ENCODE measurements around the gene C4A. TPM values are rescaled to one million over a fixed set of nuclear protein-coding genes. Genes with fewer than 3 reads are reported as not detected.

Gene C4A
- total and polyA plus RNA-seq, 2 of the 4 experiments (the other 2 are of a cell fraction), result 0.90 to 3.8 TPM

DNA sequence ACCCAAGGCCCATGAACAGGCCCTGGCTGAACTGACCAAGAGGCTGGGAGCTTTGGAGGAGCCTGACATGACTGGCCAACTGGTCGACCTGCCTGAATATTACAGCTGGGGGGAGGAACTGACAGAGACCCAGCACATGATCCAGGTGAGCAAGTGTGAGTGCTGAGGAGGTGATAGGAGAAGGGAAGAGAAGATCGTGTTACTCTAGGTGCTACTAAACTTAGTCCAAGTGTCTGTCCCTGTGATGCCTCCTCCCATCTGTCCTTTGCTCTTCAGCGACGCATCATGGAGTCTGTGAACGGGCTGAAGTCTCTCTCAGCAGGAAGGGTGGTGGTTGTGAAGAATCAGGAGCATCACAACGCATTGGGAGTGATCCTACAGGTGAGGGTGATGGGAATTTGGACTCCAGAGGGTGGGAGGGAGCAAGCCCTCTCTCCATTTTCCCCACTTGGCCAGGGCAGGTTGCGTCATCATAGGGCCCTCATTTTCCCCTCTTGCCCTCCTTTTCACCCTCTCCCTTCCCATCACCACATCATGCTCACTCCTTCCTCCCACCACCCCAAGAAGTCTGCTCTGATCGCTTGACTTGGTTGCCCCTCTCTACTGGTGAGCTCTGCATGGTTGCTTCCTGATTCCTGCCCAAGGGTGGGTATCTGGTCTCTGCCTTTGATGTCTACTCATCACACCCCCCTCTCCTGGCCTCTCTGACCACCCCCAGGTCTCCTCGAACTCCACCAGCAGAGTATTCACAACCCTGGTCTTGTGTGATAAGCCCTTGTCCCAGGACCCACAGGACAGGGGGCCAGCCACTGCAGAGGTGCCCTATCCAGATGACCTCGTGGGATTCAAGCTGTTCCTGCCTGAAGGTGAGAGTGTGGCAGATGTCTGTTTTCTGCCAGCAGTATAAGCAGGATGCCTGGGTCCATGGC lies 14.6 kb upstream of the C4A start:
- ChIA-PET CTCF (no interaction called here), POLR2A (ENCODE audit: unreplicated experiment) (no interaction called here)
- H3K4me2 ChIP-seq (ENCODE audit: low read depth, low read length), result no peak overlapping the region
- H4K5ac ChIP-seq (ENCODE audit: low read depth, low read length), result no peak overlapping the region
- H2AK5ac ChIP-seq (ENCODE audit: low read depth, low read length), result no peak overlapping the region
- DNase-seq (no peak), ATAC-seq (ENCODE audit: low read depth) (no peak)
- dilution Hi-C loops (cut with HindIII; ENCODE audit: low sequenced_read_pairs, unreplicated experiment) (no loop called here), intact Hi-C loops (cut with micrococcal nuclease) (no loop called here), in situ Hi-C loops (cut with MboI; ENCODE audit: low sequenced_read_pairs) (no loop called here)
- no peak overlapping the region for H2BK15ac ChIP-seq (ENCODE audit: low read depth, low read length)
- H3K18ac ChIP-seq (ENCODE audit: low read depth, low read length), result no peak overlapping the region
- H3K56ac ChIP-seq (ENCODE audit: extremely low read depth, insufficient read depth, low read length), result no peak overlapping the region; the same call in 1 of the 2 replicates
- no peak overlapping the region for H2AK9ac ChIP-seq (replicated peaks; ENCODE audit: low read depth, low read length, poor library complexity)
- H3K27ac ChIP-seq (ENCODE audit: insufficient read depth, low read length), result no peak overlapping the region
- no peak overlapping the region for H2BK20ac ChIP-seq (ENCODE audit: low read depth, low read length)
- H4K20me1 ChIP-seq (ENCODE audit: insufficient read depth, low read length), result no peaks in the 10 kb centered on the region
- no peaks in the 10 kb centered on the region for H3K9me3 ChIP-seq (ENCODE audit: control insufficient read depth, insufficient read depth, low read length)
- no peaks in the 10 kb centered on the region for H3K27me3 ChIP-seq (ENCODE audit: control insufficient read depth, insufficient read depth, low read length)
- H3K36me3 ChIP-seq (ENCODE audit: control insufficient read depth, insufficient read depth, low read length), result peaks cover 67% of the 10 kb centered on the region
- BruUV-seq (replicated peaks), result no TSS peak
- H3K23ac ChIP-seq (ENCODE audit: low read depth, low read length), result no peak overlapping the region
- H3K4me3 ChIP-seq (ENCODE audit: insufficient read depth, low read depth, low read length), result no peak overlapping the region
- no peak overlapping the region for H3K14ac ChIP-seq (replicated peaks; ENCODE audit: low read depth, low read length)
- H2BK120ac ChIP-seq (ENCODE audit: low read depth, low read length), result no peak overlapping the region
- H4K8ac ChIP-seq (ENCODE audit: low read depth in 2 of 2, low read length in 2 of 2), result no peak overlapping the region
- WGBS, 2 experiments (ENCODE audit: extremely low coverage in 2 of 2, insufficient read length in 1 of 2), result no CpG with 5 or more reads among the region's 10 CpGs
- H3K9me1 ChIP-seq (ENCODE audit: insufficient read depth, low read length), result peaks cover 3% of the 10 kb centered on the region; the same call in 1 of the 2 replicates
- no peak overlapping the region for H2BK5ac ChIP-seq (ENCODE audit: low read depth, low read length, poor library complexity, severe bottlenecking)
- no peak overlapping the region for H4K91ac ChIP-seq (ENCODE audit: insufficient read depth, low read depth, low read length)
- H3K79me1 ChIP-seq (ENCODE audit: low read depth in 1 of 2, low read length in 2 of 2), result peaks cover 10 to 31% of the 10 kb centered on the region in 2 experiments
- TF ChIP-seq CEBPB (IDR thresholded peaks at IDR 0.05; ENCODE audit: low read depth, low read length) (peak; percentile 61), CHD1 (IDR thresholded peaks at IDR 0.05; ENCODE audit: low read depth, low read length) (no peak)
- no peak overlapping the region for H3K4ac ChIP-seq (ENCODE audit: low read depth, low read length)
- H2AFZ ChIP-seq (replicated peaks; ENCODE audit: low read length, poor library complexity), result no peak overlapping the region
- peaks cover 8% of the 10 kb centered on the region for H3K4me1 ChIP-seq (ENCODE audit: control insufficient read depth, insufficient read depth, low read length)
- H3K9ac ChIP-seq (ENCODE audit: low read depth, low read length), result no peak overlapping the region
